T follicular helper cell (primary cell): ENCODE measurements around the gene MAOA.

Experiments used
- DNase-seq: peaks from one replicate; pipeline ENCODE4 v3.0.0-alpha.2; 2020; ENCODE audit warnings: low read depth

Gene MAOA

DNA sequence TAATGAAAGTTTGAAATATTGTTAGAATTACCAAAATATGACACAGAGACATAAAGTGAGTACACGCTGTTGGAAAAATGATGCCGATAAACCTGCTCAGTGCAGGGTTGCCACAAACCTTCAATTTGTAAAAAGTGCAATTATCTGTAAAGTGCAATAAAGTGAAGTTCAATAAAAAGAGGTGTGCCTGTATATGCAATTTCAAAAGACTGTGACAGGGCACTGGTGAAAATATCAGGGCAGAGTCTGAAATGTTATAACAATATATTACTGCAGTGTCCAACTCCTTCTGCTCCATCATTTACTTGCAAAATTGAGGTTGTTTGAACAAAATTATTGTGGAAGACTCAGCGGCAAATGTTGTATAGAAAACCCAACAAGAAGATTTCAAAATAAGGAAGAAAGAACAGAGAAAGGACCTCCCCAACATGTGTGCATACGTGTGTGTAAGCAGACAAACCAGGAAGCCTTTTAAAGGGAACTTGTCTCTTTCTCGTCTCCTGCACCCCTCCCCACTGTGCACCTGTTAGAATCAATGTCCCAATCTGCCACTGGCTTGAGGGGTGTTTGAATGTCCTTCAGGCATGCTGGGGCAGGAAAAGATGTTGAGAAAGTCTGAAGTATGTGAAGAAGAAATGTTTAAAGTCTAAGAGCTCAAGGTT is 130.0 kb downstream of the MAOA start:
- DNase-seq = no peak
